HCT116 (cell line): ENCODE data around the gene IL1RL1. TPM values are rescaled to one million over a fixed set of nuclear protein-coding genes. Genes with fewer than 3 reads are reported as not detected.

Experiments used
- ATAC-seq: fragments of 200-7000 bp; cut with Tn5 transposase; 2 replicates; pipeline ENCODE4 v1.9.1; 2020; ENCODE audit warnings: mild to moderate bottlenecking, moderate library complexity
- Bru-seq: library from RNA; stranded (reverse); fragments of 400-500 nt; gene quantifications from one replicate; lab custom pipeline; 2021; lab: Mats Ljungman, UMichigan
- BruChase-seq, 2 experiments: library from RNA; stranded (reverse); fragments of 400-500 nt; gene quantifications; one replicate each; lab custom pipeline; 2021; lab: Mats Ljungman, UMichigan
- BruUV-seq: library from RNA; stranded (reverse); fragments of 400-500 nt; replicated peaks from 2 replicates; lab custom pipeline; 2021; lab: Mats Ljungman, UMichigan
- CTCF ChIA-PET: fragments of 300-600 bp; sonication (Branson Sonifier 250); formaldehyde crosslinking; loops from one replicate; lab custom pipeline; 2021; ENCODE audit warnings: antibody characterized with exemption; lab: Charles Lee
- POLR2A ChIA-PET: fragments of 300-600, 350-600 bp; sonication (Branson Sonifier 250); formaldehyde crosslinking; loops from one replicate; lab custom pipeline; 2021; ENCODE audit warnings: antibody characterized with exemption; lab: Charles Lee
- RAD21 ChIA-PET, 2 experiments: fragments of 300-600 bp; sonication (Branson Sonifier 250); formaldehyde crosslinking; loops; one replicate each; lab custom pipeline; 2023; ENCODE audit warnings: low total read pairs in 2 of 2; ENCODE audit not compliant: uncharacterized antibody in 2 of 2, unreplicated experiment in 2 of 2, low non-redundant PET in 1 of 2; lab: Charles Lee
- DNase-seq: peaks from one replicate; pipeline ENCODE4 v3.0.0-alpha.2; 2010; ENCODE audit warnings: low read depth, low spot score
- H2AFZ ChIP-seq: fragments of 200-600 bp; shearing (Covaris generic), sonication (generic); 2 replicates; pipeline ENCODE4 v1.6.1; 2017; ENCODE audit warnings: low read depth, mixed run types, mixed read lengths, antibody characterized with exemption, low read length; ENCODE audit not compliant: poor library complexity, severe bottlenecking
- H3K27ac ChIP-seq: 2 replicates; pipeline ENCODE4 v1.5.1; 2012; ENCODE audit warnings: low read depth, low read length
- H3K27me3 ChIP-seq: fragments of 200-600 bp; sonication (generic); 2 replicates; pipeline ENCODE4 v1.6.1; 2016; ENCODE audit warnings: mixed run types, low read length, mixed read lengths; ENCODE audit not compliant: insufficient read depth
- H3K36me3 ChIP-seq, 2 experiments: fragments of 200-500 bp in 1 of 2; fragments of 200-600 bp in 1 of 2; sonication (Bioruptor generic) in 1 of 2; sonication (generic) in 1 of 2; 2 replicates each; pipeline versions ENCODE4 v1.5.1 to v1.6.1; 2014 to 2016; ENCODE audit warnings: low read length in 2 of 2, inconsistent platforms in 1 of 2, mixed read lengths in 1 of 2, mixed run types in 1 of 2; ENCODE audit not compliant: insufficient read depth in 2 of 2, control insufficient read depth in 1 of 2
- H3K4me1 ChIP-seq, 2 experiments: fragments of 200-600 bp in 1 of 2; sonication (generic) in 1 of 2; 2 replicates each; pipeline versions ENCODE4 v1.5.1 to v1.6.1; 2012 to 2017; ENCODE audit warnings: low read length in 2 of 2, inconsistent platforms in 1 of 2, mild to moderate bottlenecking in 1 of 2, mixed read lengths in 1 of 2, mixed run types in 1 of 2, moderate library complexity in 1 of 2; ENCODE audit not compliant: insufficient read depth in 2 of 2, control insufficient read depth in 1 of 2
- H3K4me2 ChIP-seq: fragments of 200-600 bp; sonication (generic); 2 replicates; pipeline ENCODE4 v1.6.1; 2017; ENCODE audit warnings: mixed run types, low read length, mixed read lengths
- H3K4me3 ChIP-seq, 2 experiments: fragments of 200-600 bp in 1 of 2; sonication (generic) in 1 of 2; replicated peaks in 1 of 2; 2 replicates each; pipeline ENCODE4 v1.5.1; 2011 to 2016; ENCODE audit warnings: low read length in 2 of 2, control low read depth in 1 of 2, low read depth in 1 of 2, mild to moderate bottlenecking in 1 of 2, mixed read lengths in 1 of 2, mixed run types in 1 of 2
- H3K79me2 ChIP-seq: fragments of 200-600 bp; sonication (generic); 2 replicates; pipeline ENCODE4 v1.6.1; 2017; ENCODE audit warnings: mild to moderate bottlenecking, mixed run types, low read length, moderate library complexity, mixed read lengths; ENCODE audit not compliant: insufficient read depth
- H3K9ac ChIP-seq: fragments of 200-600 bp; sonication (generic); 2 replicates; pipeline ENCODE4 v1.6.1; 2016; ENCODE audit warnings: low read length, mixed read lengths
- H3K9me2 ChIP-seq: fragments of 200-600 bp; sonication (generic), shearing (Covaris generic); 2 replicates; pipeline ENCODE4 v1.6.1; 2017; ENCODE audit warnings: mixed run types, mild to moderate bottlenecking, moderate library complexity; ENCODE audit not compliant: insufficient read depth
- H3K9me3 ChIP-seq, 2 experiments: fragments of 200-500 bp in 1 of 2; fragments of 200-600 bp in 1 of 2; sonication (Bioruptor generic) in 1 of 2; sonication (generic) in 1 of 2; 2 replicates each; pipeline ENCODE4 v1.6.1; 2014 to 2017; ENCODE audit warnings: low read length in 2 of 2, mixed read lengths in 2 of 2, inconsistent platforms in 1 of 2, low read depth in 1 of 2, mild to moderate bottlenecking in 1 of 2, mixed run types in 1 of 2, moderate library complexity in 1 of 2; ENCODE audit not compliant: control insufficient read depth in 1 of 2, insufficient read depth in 1 of 2
- H4K20me1 ChIP-seq: fragments of 200-600 bp; sonication (generic), shearing (Covaris generic); 2 replicates; pipeline ENCODE4 v1.6.1; 2017; ENCODE audit warnings: mixed run types, mild to moderate bottlenecking, moderate library complexity; ENCODE audit not compliant: insufficient read depth
- ATF3 ChIP-seq: IDR thresholded peaks from 2 replicates; pipeline ENCODE4 v1.6.1; 2012
- CBX3 ChIP-seq: IDR thresholded peaks from 2 replicates; pipeline ENCODE4 v1.6.1; 2012; ENCODE audit warnings: low read depth
- CEBPB ChIP-seq: IDR thresholded peaks from 2 replicates; pipeline ENCODE4 v1.6.1; 2012; ENCODE audit warnings: low read depth
- EGR1 ChIP-seq: IDR thresholded peaks from 2 replicates; pipeline ENCODE4 v1.6.1; 2012; ENCODE audit warnings: low read depth
- FOSL1 ChIP-seq: IDR thresholded peaks from 2 replicates; pipeline ENCODE4 v1.6.1; 2012; ENCODE audit warnings: low read depth
- MAX ChIP-seq: IDR thresholded peaks from 2 replicates; pipeline ENCODE4 v1.6.1; 2012
- POLR2AphosphoS5 ChIP-seq: IDR thresholded peaks from 2 replicates; pipeline ENCODE4 v1.6.1; 2011; ENCODE audit warnings: mild to moderate bottlenecking, low read depth, low read length, moderate library complexity
- RAD21 ChIP-seq: IDR thresholded peaks from 2 replicates; pipeline ENCODE4 v1.6.1; 2012; ENCODE audit warnings: low read depth, mild to moderate bottlenecking
- REST ChIP-seq: IDR thresholded peaks from 2 replicates; pipeline ENCODE4 v1.6.1; 2012; ENCODE audit warnings: low read depth
- SP1 ChIP-seq: IDR thresholded peaks from 2 replicates; pipeline ENCODE4 v1.6.1; 2012; ENCODE audit warnings: low read depth
- TCF7L2 ChIP-seq: IDR thresholded peaks from 2 replicates; pipeline ENCODE4 v1.7.0; 2011; ENCODE audit warnings: borderline replicate concordance, inconsistent platforms; ENCODE audit not compliant: insufficient read depth, insufficient read length; ENCODE audit errors: extremely low read depth
- YY1 ChIP-seq: IDR thresholded peaks from 2 replicates; pipeline ENCODE4 v1.6.1; 2011; ENCODE audit warnings: low read length, low read depth, moderate library complexity, mild to moderate bottlenecking; ENCODE audit not compliant: insufficient replicate concordance; ENCODE audit errors: extremely low read depth
- ZBTB33 ChIP-seq: IDR thresholded peaks from 2 replicates; pipeline ENCODE4 v1.6.1; 2011; ENCODE audit warnings: mild to moderate bottlenecking, low read length, moderate library complexity; ENCODE audit not compliant: insufficient replicate concordance; ENCODE audit errors: extremely low read depth
- ZFX ChIP-seq: fragments of 450-650 bp; IDR thresholded peaks from 2 replicates; pipeline ENCODE4 v1.6.1; 2017
- intact Hi-C: fragments of 100-400 bp; cut with micrococcal nuclease; formaldehyde crosslinking; loops from 2 replicates; pipeline ENCODE4 v1.10.0; 2022
- long read RNA-seq: library from polyadenylated mRNA; unstranded; transcript quantifications from one replicate; pipeline ENCODE4 v2.0.0, GENCODE V29; 2021; ENCODE audit not compliant: unreplicated experiment
- polyA plus RNA-seq: library from polyadenylated mRNA; unstranded; fragments of >200 nt; gene quantifications from 2 replicates; pipeline ENCODE4 v1.2.1, GENCODE V29; 2012; ENCODE audit warnings: missing spikeins
- total RNA-seq: library from RNA; stranded (reverse); gene quantifications from one replicate; pipeline ENCODE4 v1.2.1, GENCODE V29; 2021; ENCODE audit not compliant: unreplicated experiment

IL1RL1 gene
- total RNA-seq: not detected
- polyA plus RNA-seq: not detected in 2 replicates
- Bru-seq, nascent RNA: not detected
- BruChase-seq, experiment 1, labeled RNA remaining after a 6-hour chase: percentile 5 among the genes with signal in this experiment
- not detected for BruChase-seq, experiment 2, labeled RNA remaining after a 2-hour chase
- long read RNA-seq: 0 reads

- Histone ChIP-seq H3K4me3 (no peak within 1 kb of the TSS), H3K9ac (no peak within 1 kb of the TSS), H3K27me3 (no peaks in the 10 kb centered on the region), H3K4me2 (no peak within 1 kb of the TSS), H3K4me1 (no peaks in the 10 kb centered on the region), H3K36me3 (no peaks in the 10 kb centered on the region), H3K9me3 (no peaks in the 10 kb centered on the region), H4K20me1 (no peaks in the 10 kb centered on the region), H3K9me2 (no peaks in the 10 kb centered on the region), H3K79me2 (no peaks in the 10 kb centered on the region), H2AFZ (no peak within 1 kb of the TSS), H3K27ac (no peak within 1 kb of the TSS)
- CTCF ChIA-PET: interaction anchor here (1.7 kb wide), 1 partner anchor 9 kb away, joined by 10 read pairs; no protein-coding TSS in a partner anchor
- TF ChIP-seq TCF7L2: no peak
- no peak for TF ChIP-seq MAX
- no peak for TF ChIP-seq ATF3
- TF ChIP-seq CEBPB: no peak
- TF ChIP-seq YY1: no peak
- no peak for TF ChIP-seq CBX3
- no peak for TF ChIP-seq EGR1
- no peak for TF ChIP-seq REST
- TF ChIP-seq POLR2AphosphoS5: no peak
- TF ChIP-seq ZBTB33: no peak
- TF ChIP-seq RAD21: no peak
- TF ChIP-seq SP1: no peak
- TF ChIP-seq FOSL1: no peak
- no peak for TF ChIP-seq ZFX
- RAD21 ChIA-PET: no interaction called here
- POLR2A ChIA-PET: no interaction called here
- BruUV-seq: no TSS peak
- intact Hi-C loops: no loop called here
- ATAC-seq (no peak), DNase-seq (no peak)
Measured at GRCh38 chr2:102310964-102311640, at the start of gene IL1RL1. Gene IL1RL1 (plus strand): TSS chr2:102311563. CDS start chr2:102338265, 26,702 bp downstream.
